ENCODE data around the gene PANK4.

PANK4 gene

DNA sequence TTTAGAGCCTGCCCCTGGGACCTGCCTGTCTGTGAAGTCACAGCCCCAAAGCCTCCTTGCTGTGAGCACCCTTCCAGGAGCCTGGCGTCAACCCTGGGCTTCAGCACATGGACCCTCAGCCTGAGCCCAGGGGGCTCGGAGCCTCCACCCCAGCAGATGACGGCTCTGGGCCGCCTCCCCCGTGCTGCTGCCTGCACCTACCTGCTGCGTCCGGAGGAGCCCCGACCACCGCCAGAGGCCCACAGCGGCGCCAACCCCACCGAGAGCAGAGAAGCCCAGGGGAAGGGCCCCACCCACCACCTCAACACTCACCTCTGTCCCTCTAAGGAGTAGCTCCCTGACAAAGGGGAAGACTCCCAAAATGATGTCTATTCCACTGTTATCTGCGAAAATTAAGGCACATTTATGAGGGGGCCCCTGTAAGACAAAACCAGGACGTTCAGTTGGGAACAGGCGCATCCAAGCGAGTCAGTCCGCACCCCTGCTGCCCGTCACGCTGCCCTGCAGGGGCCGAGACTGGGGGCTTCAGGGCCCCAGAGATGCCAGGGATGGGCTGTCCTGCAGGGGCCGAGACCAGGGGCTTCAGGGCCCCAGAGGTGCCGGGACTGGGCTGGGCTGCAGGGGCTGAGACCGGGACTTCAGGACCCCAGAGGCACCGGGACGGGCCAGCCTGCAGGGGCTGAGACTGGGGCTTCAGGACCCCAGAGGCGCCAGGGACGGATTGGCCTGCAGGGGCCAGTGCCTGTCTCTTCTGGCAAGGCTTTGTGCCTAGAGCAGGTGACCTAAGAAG is 15.8 kb downstream of the PANK4 start:
- TF ChIP-seq GATA1 (IDR thresholded peaks at IDR 0.05; ENCODE audit: low read depth, low read length): no peak
- no peak for TF ChIP-seq POLR2A (IDR thresholded peaks at IDR 0.05; ENCODE audit: low read length)
- DNase-seq: no peak

DNA sequence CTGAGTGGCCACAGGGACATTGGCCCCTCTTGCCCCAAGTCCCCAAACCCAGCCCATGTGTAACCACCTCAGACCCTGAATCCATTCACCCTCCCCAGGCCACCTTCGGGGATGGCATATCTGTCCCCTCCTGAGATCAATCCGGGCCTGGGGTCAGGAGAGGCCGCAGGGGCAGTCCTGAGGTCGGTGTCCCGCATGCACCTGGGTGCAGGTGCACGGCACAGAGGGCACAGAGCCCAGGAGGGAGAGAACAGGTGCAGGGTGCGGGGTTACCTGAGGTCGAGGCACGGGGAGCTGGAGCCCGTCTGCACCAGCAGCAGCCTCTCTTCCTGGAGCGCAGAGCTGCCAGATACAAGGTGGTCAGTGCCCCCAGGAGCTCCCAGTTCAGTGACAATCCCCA is 16.8 kb downstream of the PANK4 start:
- TF ChIP-seq GATA1 (IDR thresholded peaks at IDR 0.05; ENCODE audit: low read depth, low read length): no peak
- no peak for TF ChIP-seq POLR2A (IDR thresholded peaks at IDR 0.05; ENCODE audit: low read length)
- DNase-seq: no peak

DNA sequence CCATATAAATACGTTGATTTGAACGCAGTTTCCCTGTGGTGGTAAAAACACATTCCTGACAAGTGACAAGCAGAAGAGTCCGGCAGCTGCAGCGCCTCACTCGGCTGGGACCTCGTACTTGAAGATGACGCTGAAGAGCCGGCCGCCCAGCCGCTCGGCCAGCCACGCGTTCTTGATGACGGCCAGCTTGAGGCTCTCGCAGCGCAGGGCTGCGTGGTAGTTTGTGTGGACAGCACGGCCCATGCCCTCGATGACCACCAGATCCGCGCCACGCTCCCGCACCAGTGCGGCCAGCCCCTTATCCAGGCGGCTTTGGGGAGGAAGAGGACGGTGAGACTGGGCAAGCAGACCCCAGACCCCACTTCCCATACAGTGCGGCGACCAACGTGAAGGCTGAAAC is 17.6 kb downstream of the PANK4 start:
- TF ChIP-seq POLR2A (IDR thresholded peaks at IDR 0.05; ENCODE audit: low read length) (no peak), GATA1 (IDR thresholded peaks at IDR 0.05; ENCODE audit: low read depth, low read length) (no peak)
- DNase-seq: no peak

DNA sequence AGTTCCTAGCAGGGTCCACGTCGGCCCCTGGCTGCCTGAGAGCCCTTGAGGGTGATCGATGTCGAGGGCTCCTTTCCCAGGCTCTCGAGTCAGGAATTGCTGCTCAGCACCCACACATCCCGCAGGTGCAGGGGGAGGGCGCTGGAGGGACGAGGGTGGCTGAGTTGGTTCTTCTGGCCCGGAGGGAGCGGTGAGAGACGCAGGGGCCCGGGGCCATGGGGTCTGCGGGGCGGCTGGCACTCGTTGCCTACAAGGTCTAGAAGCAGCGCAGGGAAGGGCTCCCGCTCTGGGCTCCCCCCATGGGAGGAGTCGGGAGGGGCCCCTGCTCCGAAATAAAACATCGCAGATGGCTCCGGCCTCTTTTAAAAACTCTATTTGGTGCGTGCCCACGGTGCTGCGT is 18.2 kb downstream of the PANK4 start:
- no peak for TF ChIP-seq POLR2A (IDR thresholded peaks at IDR 0.05; ENCODE audit: low read length)
- TF ChIP-seq GATA1 (IDR thresholded peaks at IDR 0.05; ENCODE audit: low read depth, low read length): no peak
- no peak for DNase-seq

DNA sequence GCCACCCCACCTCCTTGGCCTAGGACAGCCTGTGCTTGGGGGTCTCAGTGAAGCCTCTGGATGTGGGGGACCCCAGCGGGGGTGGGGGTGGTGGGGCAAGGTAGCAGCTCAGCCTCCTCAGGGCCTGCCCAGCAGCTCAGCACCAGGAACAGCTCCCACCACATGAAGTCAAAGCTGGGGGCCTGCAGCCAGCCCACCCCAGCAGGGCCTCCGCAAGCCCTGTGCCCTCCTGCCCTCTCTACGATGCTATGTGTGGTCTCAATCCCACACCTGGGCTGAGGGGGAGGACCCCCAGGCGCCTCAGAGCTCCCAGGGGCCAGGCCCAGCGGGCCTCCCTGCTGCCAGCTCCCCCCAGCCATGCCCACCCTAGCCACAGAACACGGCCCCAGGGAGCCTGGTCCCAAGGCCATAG is 18.6 kb downstream of the PANK4 start:
- TF ChIP-seq GATA1 (IDR thresholded peaks at IDR 0.05; ENCODE audit: low read depth, low read length) (no peak), POLR2A (IDR thresholded peaks at IDR 0.05; ENCODE audit: low read length) (no peak)
- no peak for DNase-seq

DNA sequence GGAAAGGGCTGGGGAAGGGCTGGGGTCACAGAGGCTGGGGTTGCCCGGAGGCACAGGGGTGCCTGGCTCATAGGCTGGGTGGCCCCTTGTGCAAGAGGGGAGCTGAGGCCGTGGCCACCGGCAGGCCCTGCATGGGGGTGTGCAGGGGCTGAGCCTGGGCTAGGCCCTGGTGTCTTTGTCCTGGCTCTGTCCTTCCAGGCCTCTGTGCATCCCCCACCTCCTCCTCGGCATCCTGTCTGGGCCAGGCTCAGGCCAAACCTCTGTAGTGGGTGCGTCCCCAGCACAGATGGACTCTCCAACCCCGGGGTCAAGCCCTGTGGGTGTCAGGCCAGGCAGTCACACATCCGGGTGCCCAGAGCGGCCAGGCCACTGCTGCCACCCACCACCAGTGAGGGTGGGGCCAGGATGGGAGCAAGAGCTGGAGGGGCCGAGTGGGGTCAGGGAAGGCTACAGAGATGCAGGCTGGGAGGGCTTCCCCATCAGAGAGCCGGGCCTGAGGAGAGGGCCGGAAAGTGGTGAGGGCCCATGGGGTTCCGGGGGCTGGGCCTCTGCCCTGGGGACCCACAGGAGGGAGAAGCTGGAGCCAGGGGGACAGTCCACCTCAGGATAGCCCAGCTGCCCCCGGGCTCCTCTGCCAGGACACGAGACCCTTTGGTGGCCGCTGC is 19.4 kb downstream of the PANK4 start:
- TF ChIP-seq GATA1 (IDR thresholded peaks at IDR 0.05; ENCODE audit: low read depth, low read length) (no peak), POLR2A (IDR thresholded peaks at IDR 0.05; ENCODE audit: low read length) (no peak)
- no peak for DNase-seq

DNA sequence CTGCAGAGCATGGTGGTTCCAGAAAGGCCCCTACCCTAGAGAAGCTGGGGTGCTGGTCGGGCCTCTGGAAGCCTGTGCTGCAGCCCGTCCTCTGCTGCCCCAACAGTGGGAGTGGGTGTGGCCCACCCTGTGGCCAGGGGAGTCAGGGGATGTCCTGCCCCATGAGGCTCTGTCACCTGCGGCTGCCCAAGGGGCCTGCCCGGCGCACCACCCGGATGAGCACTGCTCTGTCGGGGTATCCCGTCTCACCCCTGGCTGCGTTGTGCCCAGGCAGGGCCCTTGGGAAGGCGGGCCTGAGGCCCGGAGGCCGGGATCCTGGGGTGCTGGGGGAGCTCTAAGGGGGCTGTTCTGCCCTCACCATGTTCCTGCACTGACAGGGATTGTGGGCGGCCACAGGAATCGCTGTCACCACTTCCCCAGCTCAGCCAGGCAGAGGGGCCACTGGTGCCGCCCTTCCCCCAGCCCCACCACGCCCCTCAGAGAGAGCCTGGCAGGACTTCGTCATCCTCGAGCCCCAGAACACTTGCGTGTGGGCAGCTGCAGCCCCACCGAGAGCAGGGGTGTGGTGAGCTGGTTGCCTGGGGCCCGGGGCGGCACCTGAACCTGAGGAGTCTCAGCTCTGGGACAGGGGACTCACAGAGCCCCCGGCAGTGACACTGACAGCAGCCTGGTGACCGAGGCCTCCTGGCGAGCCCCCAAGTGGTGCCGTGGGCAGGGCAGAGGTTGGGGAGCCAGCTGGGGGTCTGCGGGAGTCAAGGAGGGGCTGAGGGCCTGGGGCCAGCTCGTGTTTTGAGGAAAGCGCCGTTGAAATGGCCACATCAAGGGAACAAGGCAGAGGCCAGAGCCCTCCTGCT is 20.2 kb downstream of the PANK4 start:
- TF ChIP-seq GATA1 (IDR thresholded peaks at IDR 0.05; ENCODE audit: low read depth, low read length) (no peak), POLR2A (IDR thresholded peaks at IDR 0.05; ENCODE audit: low read length) (no peak)
- DNase-seq: no peak

DNA sequence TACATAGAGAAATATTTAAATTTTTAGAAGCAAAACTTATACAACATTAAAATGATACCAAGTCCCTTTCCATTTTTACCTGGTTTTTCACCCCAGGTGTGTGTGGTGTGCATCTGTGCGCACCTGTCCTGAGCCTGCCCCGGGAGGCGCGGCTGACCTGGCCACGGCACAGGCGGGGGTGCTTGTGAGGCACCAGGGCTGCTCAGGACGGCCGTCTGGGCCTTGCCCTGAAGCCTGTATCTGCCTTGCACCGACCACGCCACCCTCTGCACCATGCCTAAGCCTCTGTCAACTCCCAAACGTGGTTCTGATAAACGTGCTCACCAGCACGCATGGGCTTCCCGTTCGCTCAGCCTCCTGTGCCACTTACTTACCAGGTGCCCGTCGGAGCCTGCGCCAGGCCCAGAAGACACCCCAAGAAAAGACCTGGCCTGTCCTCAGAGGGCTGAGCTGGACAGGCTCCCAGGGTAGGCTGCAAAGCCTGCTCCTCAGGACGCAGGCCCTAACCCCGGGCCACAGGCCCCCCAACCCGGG is 20.9 kb downstream of the PANK4 start:
- no peak for DNase-seq
- TF ChIP-seq POLR2A (IDR thresholded peaks at IDR 0.05; ENCODE audit: low read length): no peak

DNA sequence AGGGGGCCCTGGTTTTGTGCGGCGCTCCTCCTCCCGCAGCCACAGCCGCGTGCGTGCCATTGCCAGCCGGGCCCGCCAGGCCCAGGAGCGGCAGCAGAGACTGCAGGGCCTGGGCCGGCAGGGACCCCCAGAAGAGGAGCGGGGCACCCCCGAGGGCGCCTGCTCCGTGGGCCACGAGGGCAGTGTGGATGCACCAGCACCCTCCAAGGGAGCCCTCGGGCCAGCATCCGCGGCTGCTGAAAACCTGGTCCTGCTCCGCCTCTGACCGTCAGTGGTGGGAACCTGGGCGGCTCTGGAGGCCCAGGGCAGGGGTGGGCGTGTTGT is 21.5 kb downstream of the PANK4 start:
- DNase-seq: no peak
- TF ChIP-seq GATA1 (IDR thresholded peaks at IDR 0.05; ENCODE audit: low read depth, low read length): no peak
- TF ChIP-seq POLR2A (IDR thresholded peaks at IDR 0.05; ENCODE audit: low read length): no peak

DNA sequence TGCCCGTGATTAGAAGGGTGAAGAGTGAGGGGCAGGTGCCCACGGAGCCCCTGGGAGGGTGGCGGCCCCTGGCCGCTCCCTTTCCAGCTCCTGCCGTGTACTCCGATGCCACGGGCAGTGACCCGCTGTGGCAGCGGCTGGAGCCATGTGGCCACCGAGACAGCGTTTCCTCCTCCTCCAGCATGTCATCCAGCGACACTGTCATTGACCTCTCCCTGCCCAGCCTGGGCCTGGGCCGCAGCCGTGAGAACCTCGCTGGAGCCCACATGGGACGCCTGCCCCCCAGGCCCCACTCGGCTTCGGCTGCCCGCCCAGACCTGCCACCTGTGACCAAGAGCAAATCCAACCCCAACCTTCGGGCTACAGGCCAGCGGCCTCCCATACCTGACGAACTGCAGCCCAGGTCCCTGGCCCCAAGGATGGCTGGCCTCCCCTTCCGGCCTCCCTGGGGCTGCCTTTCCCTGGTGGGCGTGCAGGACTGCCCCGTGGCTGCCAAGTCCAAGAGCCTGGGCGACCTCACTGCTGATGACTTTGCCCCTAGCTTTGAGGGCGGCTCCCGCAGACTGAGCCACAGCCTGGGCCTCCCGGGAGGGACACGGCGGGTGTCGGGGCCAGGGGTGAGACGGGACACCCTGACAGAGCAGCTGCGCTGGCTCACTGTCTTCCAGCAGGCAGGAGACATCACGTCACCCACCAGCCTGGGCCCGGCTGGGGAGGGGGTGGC is 22.0 kb downstream of the PANK4 start:
- no peak for DNase-seq
- TF ChIP-seq POLR2A (IDR thresholded peaks at IDR 0.05; ENCODE audit: low read length) (no peak), GATA1 (IDR thresholded peaks at IDR 0.05; ENCODE audit: low read depth, low read length) (no peak)

DNA sequence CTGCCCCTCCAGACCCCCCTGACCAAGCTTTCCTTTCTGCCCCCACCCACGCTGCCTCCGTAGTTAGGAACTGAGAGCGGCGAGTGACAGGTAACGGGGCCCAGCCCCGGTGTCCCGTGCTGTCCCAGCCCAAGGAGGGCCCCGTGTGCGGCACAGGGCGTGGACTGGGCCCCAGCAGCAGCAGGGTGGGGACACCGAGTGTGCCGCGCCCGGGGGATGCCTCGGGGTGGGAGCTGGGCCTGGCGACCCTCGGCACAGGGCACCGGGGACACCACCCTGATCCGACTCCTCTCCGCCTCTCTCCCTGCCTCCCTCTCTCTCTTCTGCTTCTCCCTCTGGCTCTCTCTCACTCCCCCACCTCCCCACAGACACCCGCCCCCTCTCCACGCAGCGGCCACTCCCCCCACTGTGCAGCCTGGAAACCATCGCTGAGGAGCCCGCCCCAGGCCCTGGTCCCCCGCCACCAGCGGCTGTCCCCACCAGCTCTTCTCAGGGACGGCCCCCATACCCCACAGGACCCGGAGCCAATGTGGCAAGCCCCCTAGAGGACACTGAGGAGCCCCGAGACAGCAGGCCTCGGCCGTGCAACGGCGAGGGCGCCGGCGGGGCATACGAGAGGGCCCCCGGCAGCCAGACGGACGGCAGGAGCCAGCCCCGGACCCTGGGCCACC is 22.7 kb downstream of the PANK4 start:
- no peak for DNase-seq
- no peak for TF ChIP-seq POLR2A (IDR thresholded peaks at IDR 0.05; ENCODE audit: low read length)
- TF ChIP-seq GATA1 (IDR thresholded peaks at IDR 0.05; ENCODE audit: low read depth, low read length): no peak

DNA sequence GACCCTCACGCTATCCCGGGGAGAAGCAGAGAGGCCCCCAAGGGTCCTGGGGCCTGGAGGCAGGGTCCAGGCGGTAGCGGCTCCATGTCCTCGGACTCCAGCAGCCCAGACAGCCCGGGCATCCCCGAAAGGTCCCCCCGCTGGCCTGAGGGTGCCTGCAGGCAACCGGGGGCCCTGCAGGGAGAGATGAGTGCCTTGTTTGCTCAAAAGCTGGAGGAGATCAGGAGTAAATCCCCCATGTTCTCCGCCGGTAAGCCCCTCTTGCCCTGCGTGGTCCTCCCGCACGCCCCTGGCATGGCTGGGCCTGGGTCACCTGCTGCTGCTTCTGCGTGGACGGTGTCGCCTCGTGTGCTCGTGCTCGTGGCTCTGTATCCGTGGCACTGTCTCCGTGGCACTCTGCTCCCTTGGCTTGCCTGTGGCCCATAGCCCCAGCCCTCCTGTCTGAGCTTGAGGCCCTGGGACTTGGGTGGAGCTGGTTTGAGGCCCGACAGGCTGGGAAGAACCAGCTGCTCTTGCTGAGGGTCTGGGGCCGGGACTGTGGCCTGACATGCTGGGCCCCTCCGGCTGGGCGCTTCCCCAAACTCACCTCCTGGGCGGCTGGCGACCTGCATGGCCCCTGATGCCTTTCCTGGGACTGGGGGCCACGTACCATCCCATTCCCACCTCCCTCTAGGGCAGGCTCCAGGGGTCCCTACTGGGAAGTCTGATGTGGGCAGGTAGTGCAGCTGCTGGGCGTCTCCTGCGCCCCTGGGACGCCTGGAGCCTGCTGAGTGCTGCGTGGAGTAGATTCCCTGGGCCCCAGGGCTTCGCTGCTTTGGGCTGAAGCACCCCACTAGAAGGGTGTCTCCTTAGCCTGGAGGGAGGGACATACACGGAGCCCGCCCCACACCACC is 23.5 kb downstream of the PANK4 start:
- DNase-seq: no peak
- no peak for TF ChIP-seq GATA1 (IDR thresholded peaks at IDR 0.05; ENCODE audit: low read depth, low read length)
- TF ChIP-seq POLR2A (IDR thresholded peaks at IDR 0.05; ENCODE audit: low read length): no peak

Data from erythroblast (primary cell).